GM23338 (cell line): ENCODE data around the gene KCNQ5. TPM values are rescaled to one million over a fixed set of nuclear protein-coding genes. Genes with fewer than 3 reads are reported as not detected.
"Not testable (repeated sequence)": the region's sequence is repeated elsewhere in the genome, so short reads cannot be mapped to it uniquely, and the experiment has no call there.

Experiments used
- ATAC-seq: fragments of 200-7000 bp; cut with Tn5 transposase; 3 replicates; pipeline ENCODE4 v1.9.1; 2020
- DNase-seq: peaks from one replicate; pipeline ENCODE4 v3.0.0-alpha.2; 2015; ENCODE audit warnings: low spot score
- H2AFZ ChIP-seq: fragments of 200-600 bp; sonication (generic); 2 replicates; pipeline ENCODE4 v1.8.0; 2016; ENCODE audit warnings: antibody characterized with exemption, mild to moderate bottlenecking, moderate library complexity
- H3F3A ChIP-seq: fragments of 200-600 bp; sonication (generic); replicated peaks from 2 replicates; pipeline ENCODE4 v1.8.0; 2017; ENCODE audit warnings: antibody characterized with exemption, mixed run types, low read depth
- H3K27ac ChIP-seq: fragments of 200-600 bp; sonication (generic); 2 replicates; pipeline ENCODE4 v1.6.1; 2016; ENCODE audit warnings: low read depth
- H3K27me3 ChIP-seq: fragments of 200-600 bp; sonication (generic); 2 replicates; pipeline ENCODE4 v1.8.0; 2016; ENCODE audit warnings: mild to moderate bottlenecking, mixed run types, moderate library complexity; ENCODE audit not compliant: insufficient read depth
- H3K36me3 ChIP-seq: fragments of 200-600 bp; sonication (generic); 2 replicates; pipeline ENCODE4 v1.8.0; 2016; ENCODE audit warnings: mild to moderate bottlenecking; ENCODE audit not compliant: insufficient read depth
- H3K4me1 ChIP-seq: fragments of 200-600 bp; sonication (generic); 2 replicates; pipeline ENCODE4 v1.8.0; 2016; ENCODE audit warnings: mild to moderate bottlenecking, moderate library complexity; ENCODE audit not compliant: insufficient read depth
- H3K4me2 ChIP-seq: fragments of 200-600 bp; sonication (generic); 2 replicates; pipeline ENCODE4 v1.7.1; 2017; ENCODE audit warnings: mixed run types
- H3K4me3 ChIP-seq: fragments of 200-600 bp; sonication (generic); 2 replicates; pipeline ENCODE4 v1.6.1; 2016; ENCODE audit warnings: mixed run types
- H3K79me2 ChIP-seq: fragments of 200-600 bp; sonication (generic); replicated peaks from 2 replicates; pipeline ENCODE4 v1.8.0; 2017; ENCODE audit warnings: mild to moderate bottlenecking; ENCODE audit not compliant: insufficient read depth
- H3K9me2 ChIP-seq: fragments of 200-600 bp; sonication (generic); 2 replicates; pipeline ENCODE4 v1.8.0; 2017; ENCODE audit not compliant: insufficient read depth
- H4K20me1 ChIP-seq: fragments of 200-600 bp; sonication (generic); replicated peaks from 2 replicates; pipeline ENCODE4 v1.8.0; 2017; ENCODE audit warnings: mild to moderate bottlenecking; ENCODE audit not compliant: insufficient read depth
- H3K27ac Mint-ChIP-seq: 2 replicates; pipeline ENCODE4 v1.8.0; 2020; ENCODE audit warnings: inconsistent platforms, mild to moderate bottlenecking, moderate library complexity, mixed read lengths
- H3K27me3 Mint-ChIP-seq: 3 replicates; pipeline ENCODE4 v1.8.0; 2022; ENCODE audit warnings: low read depth, mild to moderate bottlenecking, moderate library complexity, mixed read lengths, inconsistent platforms; ENCODE audit not compliant: insufficient read depth, poor library complexity
- H3K36me3 Mint-ChIP-seq: 3 replicates; pipeline ENCODE4 v1.8.0; 2021; ENCODE audit warnings: low read depth, mild to moderate bottlenecking, inconsistent platforms, moderate library complexity, mixed read lengths
- H3K4me1 Mint-ChIP-seq: 3 replicates; pipeline ENCODE4 v1.8.0; 2020; ENCODE audit warnings: mild to moderate bottlenecking, inconsistent platforms, mixed read lengths
- H3K4me3 Mint-ChIP-seq: 3 replicates; pipeline ENCODE4 v1.8.0; 2021; ENCODE audit warnings: moderate library complexity, mild to moderate bottlenecking, inconsistent platforms, mixed read lengths
- H3K9me3 Mint-ChIP-seq: 3 replicates; pipeline ENCODE4 v1.8.0; 2020; ENCODE audit warnings: moderate library complexity, mild to moderate bottlenecking, inconsistent platforms, mixed read lengths
- EZH2 ChIP-seq: fragments of 200-600 bp; sonication (generic); IDR thresholded peaks from one replicate; pipeline ENCODE4 v1.8.0; 2017; ENCODE audit warnings: antibody characterized with exemption, mild to moderate bottlenecking, low read depth; ENCODE audit not compliant: unreplicated experiment
- JUNB ChIP-seq: IDR thresholded peaks from one replicate; pipeline ENCODE4 v1.6.1; 2016; ENCODE audit warnings: antibody characterized with exemption; ENCODE audit not compliant: unreplicated experiment
- NANOG ChIP-seq: IDR thresholded peaks from 2 replicates; pipeline ENCODE4 v1.6.1; 2016; ENCODE audit warnings: antibody characterized with exemption, borderline replicate concordance
- POLR2AphosphoS5 ChIP-seq: IDR thresholded peaks from 2 replicates; pipeline ENCODE4 v1.6.1; 2016; ENCODE audit warnings: antibody characterized with exemption, low read depth
- STAT1 ChIP-seq: IDR thresholded peaks from one replicate; pipeline ENCODE4 v1.6.1; 2016; ENCODE audit warnings: antibody characterized with exemption; ENCODE audit not compliant: unreplicated experiment
- ZNF114 ChIP-seq: fragments of 250-450 bp; sonication (Bioruptor Pico); IDR thresholded peaks from 2 replicates; pipeline ENCODE4 v1.5.0; 2020; ENCODE audit warnings: mild to moderate bottlenecking, moderate library complexity
- ZNF331 ChIP-seq: fragments of 250-450 bp; sonication (Bioruptor Pico); IDR thresholded peaks from 2 replicates; pipeline ENCODE4 v1.5.0; 2020; ENCODE audit warnings: low read depth, mild to moderate bottlenecking, moderate library complexity
- polyA plus RNA-seq: library from polyadenylated mRNA; unstranded; fragments of >200 nt; fragmentation: Nextera tagmentation; extraction: Ambion mirVana; gene quantifications from 2 replicates; pipeline ENCODE4 v1.2.1, GENCODE V29; 2016
- total RNA-seq: library from RNA; depleted of rRNA; stranded (reverse); fragments of >200 nt; shearing (Covaris generic); gene quantifications from 2 replicates; pipeline ENCODE4 v1.2.3, GENCODE V29; 2014
- TF ChIP-seq, protein P1 (sequence below), 2 experiments: fragments of 200-600 bp in 1 of 2; sonication (generic) in 1 of 2; conservative IDR thresholded peaks; 2 replicates each; pipeline versions ENCODE4 v1.5.1 to v1.6.1; 2016 to 2017; ENCODE audit warnings: antibody characterized with exemption in 2 of 2, low read depth in 2 of 2, mild to moderate bottlenecking in 2 of 2, moderate library complexity in 1 of 2
- TF ChIP-seq, protein P2 (sequence below): IDR thresholded peaks from 2 replicates; pipeline ENCODE4 v1.6.1; 2016; ENCODE audit warnings: antibody characterized with exemption
- TF ChIP-seq, protein P3 (sequence below): fragments of 250-450 bp; sonication (Bioruptor Pico); IDR thresholded peaks from 2 replicates; pipeline ENCODE4 v1.5.0; 2020; ENCODE audit warnings: mild to moderate bottlenecking, moderate library complexity

The KCNQ5 gene
- total and polyA plus RNA-seq, 2 experiments from 2014 or later: 0.68 to 0.87 TPM

DNA sequence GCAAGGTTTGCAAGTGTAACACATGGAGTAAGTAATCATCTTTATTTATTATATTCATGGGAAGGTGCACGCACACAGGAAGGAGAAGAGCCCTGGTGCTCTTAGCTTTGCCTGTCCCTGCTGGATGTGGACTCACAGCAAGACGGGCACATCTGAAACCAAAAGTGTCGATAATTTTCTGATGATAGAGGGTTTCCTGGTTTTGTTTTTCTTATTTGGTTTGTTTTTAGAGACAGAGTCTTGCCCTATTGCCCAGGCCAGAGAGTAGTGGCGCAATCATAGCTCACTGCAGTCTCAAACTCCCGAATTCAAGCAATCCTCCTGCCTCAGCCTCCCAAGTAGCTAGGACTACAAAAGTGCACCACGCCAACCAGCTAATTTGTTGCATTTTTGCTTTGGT lies 611.2 kb downstream of the KCNQ5 start (continued):
- no peak for TF ChIP-seq ZNF114
- TF ChIP-seq, protein P1, sequence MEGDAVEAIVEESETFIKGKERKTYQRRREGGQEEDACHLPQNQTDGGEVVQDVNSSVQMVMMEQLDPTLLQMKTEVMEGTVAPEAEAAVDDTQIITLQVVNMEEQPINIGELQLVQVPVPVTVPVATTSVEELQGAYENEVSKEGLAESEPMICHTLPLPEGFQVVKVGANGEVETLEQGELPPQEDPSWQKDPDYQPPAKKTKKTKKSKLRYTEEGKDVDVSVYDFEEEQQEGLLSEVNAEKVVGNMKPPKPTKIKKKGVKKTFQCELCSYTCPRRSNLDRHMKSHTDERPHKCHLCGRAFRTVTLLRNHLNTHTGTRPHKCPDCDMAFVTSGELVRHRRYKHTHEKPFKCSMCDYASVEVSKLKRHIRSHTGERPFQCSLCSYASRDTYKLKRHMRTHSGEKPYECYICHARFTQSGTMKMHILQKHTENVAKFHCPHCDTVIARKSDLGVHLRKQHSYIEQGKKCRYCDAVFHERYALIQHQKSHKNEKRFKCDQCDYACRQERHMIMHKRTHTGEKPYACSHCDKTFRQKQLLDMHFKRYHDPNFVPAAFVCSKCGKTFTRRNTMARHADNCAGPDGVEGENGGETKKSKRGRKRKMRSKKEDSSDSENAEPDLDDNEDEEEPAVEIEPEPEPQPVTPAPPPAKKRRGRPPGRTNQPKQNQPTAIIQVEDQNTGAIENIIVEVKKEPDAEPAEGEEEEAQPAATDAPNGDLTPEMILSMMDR (conservative IDR thresholded peaks at IDR 0.05; ENCODE audit: low read depth in 2 of 2): no peak
- TF ChIP-seq, protein P2, sequence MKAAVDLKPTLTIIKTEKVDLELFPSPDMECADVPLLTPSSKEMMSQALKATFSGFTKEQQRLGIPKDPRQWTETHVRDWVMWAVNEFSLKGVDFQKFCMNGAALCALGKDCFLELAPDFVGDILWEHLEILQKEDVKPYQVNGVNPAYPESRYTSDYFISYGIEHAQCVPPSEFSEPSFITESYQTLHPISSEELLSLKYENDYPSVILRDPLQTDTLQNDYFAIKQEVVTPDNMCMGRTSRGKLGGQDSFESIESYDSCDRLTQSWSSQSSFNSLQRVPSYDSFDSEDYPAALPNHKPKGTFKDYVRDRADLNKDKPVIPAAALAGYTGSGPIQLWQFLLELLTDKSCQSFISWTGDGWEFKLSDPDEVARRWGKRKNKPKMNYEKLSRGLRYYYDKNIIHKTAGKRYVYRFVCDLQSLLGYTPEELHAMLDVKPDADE: no peak

DNA sequence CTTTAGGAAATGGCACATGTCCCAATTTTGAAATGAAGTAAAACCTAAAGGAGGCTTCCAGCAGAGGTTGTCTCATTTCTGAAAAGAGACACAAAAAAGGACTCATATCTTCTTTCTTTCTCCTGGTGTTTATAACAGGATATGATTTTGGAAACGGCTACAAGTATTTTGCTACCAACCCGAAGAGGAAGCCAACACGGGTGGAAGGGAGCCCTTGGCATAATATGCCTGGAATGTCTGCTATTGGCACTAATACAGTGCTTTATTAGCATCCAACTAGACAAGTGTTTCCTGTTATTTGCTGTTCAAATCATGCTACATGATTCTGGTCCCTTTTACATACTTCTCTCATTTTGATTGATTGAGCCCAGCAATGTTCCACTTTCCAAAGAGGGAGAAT lies 612.1 kb downstream of the KCNQ5 start:
- not testable (repeated sequence) for H3K4me1 ChIP-seq, DNase-seq, H3K36me3 Mint-ChIP-seq, H2AFZ ChIP-seq, H3K9me3 Mint-ChIP-seq, ATAC-seq, H3K27ac ChIP-seq, H3K79me2 ChIP-seq, H3K4me1 Mint-ChIP-seq, H3K27me3 Mint-ChIP-seq, H3K4me3 ChIP-seq, H3K27me3 ChIP-seq, H3F3A ChIP-seq, H3K27ac Mint-ChIP-seq, H4K20me1 ChIP-seq, H3K4me2 ChIP-seq, H3K9me2 ChIP-seq, H3K36me3 ChIP-seq, H3K4me3 Mint-ChIP-seq

DNA sequence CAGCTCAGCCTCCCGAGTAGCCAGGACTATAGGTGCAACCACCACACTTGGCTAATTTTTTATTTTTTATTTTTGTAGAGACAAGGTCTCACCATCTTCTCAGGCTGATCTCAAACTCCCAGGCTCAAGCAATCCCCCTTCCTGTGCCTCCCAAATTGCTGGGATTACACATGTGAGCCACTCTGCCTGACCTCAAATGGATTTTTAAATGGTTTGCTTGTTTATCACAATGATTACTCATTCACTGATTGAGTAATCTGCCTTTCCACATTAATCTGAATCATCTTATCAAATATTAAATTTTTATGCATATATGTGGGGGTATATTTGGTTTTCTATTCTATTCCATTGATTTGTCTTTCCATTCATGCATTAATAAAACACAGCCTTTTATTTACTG lies 612.9 kb downstream of the KCNQ5 start:
- Histone ChIP-seq H3K9me2 (no peaks in the 10 kb centered on the region), H2AFZ (no peak overlapping the region), H3K79me2 (no peaks in the 10 kb centered on the region), H3K27me3 (no peaks in the 10 kb centered on the region), H3K4me3 (no peak overlapping the region), H3F3A (no peaks in the 10 kb centered on the region), H3K27ac (no peak overlapping the region), H4K20me1 (no peaks in the 10 kb centered on the region), H3K4me2 (no peak overlapping the region), H3K4me1 (peaks cover 7% of the 10 kb centered on the region; the same call in 1 of the 2 replicates), H3K36me3 (no peaks in the 10 kb centered on the region)
- Mint-ChIP-seq H3K27ac (no peak overlapping the region), H3K27me3 (peaks cover 5% of the 10 kb centered on the region), H3K4me3 (no peak overlapping the region), H3K9me3 (no peaks in the 10 kb centered on the region), H3K4me1 (peaks cover 5% of the 10 kb centered on the region; the same call in 1 of the 3 replicates), H3K36me3 (no peaks in the 10 kb centered on the region)
- DNase-seq: no peak
- ATAC-seq: no peak
- TF ChIP-seq, protein P3, sequence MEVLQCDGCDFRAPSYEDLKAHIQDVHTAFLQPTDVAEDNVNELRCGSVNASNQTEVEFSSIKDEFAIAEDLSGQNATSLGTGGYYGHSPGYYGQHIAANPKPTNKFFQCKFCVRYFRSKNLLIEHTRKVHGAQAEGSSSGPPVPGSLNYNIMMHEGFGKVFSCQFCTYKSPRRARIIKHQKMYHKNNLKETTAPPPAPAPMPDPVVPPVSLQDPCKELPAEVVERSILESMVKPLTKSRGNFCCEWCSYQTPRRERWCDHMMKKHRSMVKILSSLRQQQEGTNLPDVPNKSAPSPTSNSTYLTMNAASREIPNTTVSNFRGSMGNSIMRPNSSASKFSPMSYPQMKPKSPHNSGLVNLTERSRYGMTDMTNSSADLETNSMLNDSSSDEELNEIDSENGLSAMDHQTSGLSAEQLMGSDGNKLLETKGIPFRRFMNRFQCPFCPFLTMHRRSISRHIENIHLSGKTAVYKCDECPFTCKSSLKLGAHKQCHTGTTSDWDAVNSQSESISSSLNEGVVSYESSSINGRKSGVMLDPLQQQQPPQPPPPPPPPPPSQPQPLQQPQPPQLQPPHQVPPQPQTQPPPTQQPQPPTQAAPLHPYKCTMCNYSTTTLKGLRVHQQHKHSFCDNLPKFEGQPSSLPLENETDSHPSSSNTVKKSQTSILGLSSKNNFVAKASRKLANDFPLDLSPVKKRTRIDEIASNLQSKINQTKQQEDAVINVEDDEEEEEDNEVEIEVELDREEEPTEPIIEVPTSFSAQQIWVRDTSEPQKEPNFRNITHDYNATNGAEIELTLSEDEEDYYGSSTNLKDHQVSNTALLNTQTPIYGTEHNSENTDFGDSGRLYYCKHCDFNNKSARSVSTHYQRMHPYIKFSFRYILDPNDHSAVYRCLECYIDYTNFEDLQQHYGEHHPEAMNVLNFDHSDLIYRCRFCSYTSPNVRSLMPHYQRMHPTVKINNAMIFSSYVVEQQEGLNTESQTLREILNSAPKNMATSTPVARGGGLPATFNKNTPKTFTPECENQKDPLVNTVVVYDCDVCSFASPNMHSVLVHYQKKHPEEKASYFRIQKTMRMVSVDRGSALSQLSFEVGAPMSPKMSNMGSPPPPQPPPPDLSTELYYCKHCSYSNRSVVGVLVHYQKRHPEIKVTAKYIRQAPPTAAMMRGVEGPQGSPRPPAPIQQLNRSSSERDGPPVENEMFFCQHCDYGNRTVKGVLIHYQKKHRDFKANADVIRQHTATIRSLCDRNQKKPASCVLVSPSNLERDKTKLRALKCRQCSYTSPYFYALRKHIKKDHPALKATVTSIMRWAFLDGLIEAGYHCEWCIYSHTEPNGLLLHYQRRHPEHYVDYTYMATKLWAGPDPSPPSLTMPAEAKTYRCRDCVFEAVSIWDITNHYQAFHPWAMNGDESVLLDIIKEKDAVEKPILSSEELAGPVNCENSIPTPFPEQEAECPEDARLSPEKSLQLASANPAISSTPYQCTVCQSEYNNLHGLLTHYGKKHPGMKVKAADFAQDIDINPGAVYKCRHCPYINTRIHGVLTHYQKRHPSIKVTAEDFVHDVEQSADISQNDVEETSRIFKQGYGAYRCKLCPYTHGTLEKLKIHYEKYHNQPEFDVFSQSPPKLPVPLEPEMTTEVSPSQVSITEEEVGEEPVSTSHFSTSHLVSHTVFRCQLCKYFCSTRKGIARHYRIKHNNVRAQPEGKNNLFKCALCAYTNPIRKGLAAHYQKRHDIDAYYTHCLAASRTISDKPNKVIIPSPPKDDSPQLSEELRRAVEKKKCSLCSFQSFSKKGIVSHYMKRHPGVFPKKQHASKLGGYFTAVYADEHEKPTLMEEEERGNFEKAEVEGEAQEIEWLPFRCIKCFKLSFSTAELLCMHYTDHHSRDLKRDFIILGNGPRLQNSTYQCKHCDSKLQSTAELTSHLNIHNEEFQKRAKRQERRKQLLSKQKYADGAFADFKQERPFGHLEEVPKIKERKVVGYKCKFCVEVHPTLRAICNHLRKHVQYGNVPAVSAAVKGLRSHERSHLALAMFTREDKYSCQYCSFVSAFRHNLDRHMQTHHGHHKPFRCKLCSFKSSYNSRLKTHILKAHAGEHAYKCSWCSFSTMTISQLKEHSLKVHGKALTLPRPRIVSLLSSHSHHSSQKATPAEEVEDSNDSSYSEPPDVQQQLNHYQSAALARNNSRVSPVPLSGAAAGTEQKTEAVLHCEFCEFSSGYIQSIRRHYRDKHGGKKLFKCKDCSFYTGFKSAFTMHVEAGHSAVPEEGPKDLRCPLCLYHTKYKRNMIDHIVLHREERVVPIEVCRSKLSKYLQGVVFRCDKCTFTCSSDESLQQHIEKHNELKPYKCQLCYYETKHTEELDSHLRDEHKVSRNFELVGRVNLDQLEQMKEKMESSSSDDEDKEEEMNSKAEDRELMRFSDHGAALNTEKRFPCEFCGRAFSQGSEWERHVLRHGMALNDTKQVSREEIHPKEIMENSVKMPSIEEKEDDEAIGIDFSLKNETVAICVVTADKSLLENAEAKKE (CRISPR knock-in tag): no peak
- TF ChIP-seq EZH2 (no peak), STAT1 (no peak), POLR2AphosphoS5 (no peak), NANOG (no peak), ZNF331 (CRISPR knock-in tag) (no peak), JUNB (no peak)
- TF ChIP-seq, protein P2: no peak
